Memory B cell (primary cell): ENCODE measurements around the gene CREB5.

ENCODE experiments used
- ATAC-seq: fragments of 150-1000 bp; cut with Tn5 transposase; 2 replicates; pipeline ENCODE4 v1.10.0; 2021; ENCODE audit warnings: low read depth, mild to moderate bottlenecking, moderate library complexity
- DNase-seq, 2 donors: peaks; one replicate each; pipeline ENCODE4 v3.0.0; 2022; ENCODE audit warnings: low spot score in 2 of 2
- H3K27ac Mint-ChIP-seq: one replicate; pipeline ENCODE4 v1.8.0; 2022; ENCODE audit warnings: mild to moderate bottlenecking, moderate library complexity, mixed read lengths
- H3K27me3 Mint-ChIP-seq: one replicate; pipeline ENCODE4 v1.8.0; 2022; ENCODE audit warnings: mixed read lengths
- H3K36me3 Mint-ChIP-seq: one replicate; pipeline ENCODE4 v1.8.0; 2022; ENCODE audit warnings: mild to moderate bottlenecking, mixed read lengths
- H3K4me1 Mint-ChIP-seq: one replicate; pipeline ENCODE4 v1.8.0; 2022; ENCODE audit warnings: mixed read lengths
- H3K4me3 Mint-ChIP-seq: one replicate; pipeline ENCODE4 v1.8.0; 2022; ENCODE audit warnings: mild to moderate bottlenecking, moderate library complexity, mixed read lengths
- H3K9me3 Mint-ChIP-seq: one replicate; pipeline ENCODE4 v1.8.0; 2022; ENCODE audit warnings: mixed read lengths

CREB5 gene, protein sequence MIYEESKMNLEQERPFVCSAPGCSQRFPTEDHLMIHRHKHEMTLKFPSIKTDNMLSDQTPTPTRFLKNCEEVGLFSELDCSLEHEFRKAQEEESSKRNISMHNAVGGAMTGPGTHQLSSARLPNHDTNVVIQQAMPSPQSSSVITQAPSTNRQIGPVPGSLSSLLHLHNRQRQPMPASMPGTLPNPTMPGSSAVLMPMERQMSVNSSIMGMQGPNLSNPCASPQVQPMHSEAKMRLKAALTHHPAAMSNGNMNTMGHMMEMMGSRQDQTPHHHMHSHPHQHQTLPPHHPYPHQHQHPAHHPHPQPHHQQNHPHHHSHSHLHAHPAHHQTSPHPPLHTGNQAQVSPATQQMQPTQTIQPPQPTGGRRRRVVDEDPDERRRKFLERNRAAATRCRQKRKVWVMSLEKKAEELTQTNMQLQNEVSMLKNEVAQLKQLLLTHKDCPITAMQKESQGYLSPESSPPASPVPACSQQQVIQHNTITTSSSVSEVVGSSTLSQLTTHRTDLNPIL

DNA sequence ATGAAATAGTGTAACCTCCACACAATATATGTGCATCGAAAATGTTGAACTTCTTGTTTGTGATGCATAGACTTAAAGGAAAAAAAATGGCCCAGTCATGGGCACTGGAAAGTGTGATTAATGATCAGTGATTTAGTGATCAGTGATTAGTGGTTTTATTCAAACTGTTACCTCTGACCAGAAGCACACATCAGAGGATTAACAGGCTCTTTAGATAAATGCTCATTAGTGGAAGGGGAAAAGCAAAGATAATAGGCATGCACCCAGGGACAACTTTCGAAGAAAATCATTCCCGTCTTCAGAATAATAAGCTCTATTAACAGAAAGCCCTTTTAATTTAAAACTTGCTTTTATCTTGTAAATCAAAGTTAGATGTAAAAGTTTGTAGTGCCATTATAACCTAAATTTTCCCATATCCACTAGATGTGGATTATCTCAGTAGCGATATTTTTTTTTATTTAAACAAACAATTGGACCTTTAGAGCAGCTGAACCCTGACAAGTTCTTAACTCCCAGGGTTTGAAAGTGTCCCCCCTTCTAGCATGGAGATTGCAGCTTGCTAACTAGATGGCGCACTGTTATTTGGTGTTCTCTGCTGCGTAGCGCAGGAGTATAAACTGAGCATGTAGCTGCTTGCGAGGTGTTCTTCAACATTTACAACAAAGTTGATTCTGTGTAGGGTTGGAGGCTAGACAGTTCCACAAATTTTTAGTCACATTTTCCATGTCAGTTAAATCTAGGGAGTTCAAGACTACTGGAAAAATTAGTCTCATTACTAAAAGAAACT, at the start of gene CREB5:
TSS of gene CREB5 (plus strand) at position 643 of the 787 bp plus-strand sequence. CDS start 397 bp downstream, outside the sequence.
- Mint-ChIP-seq H3K27ac (no peak within 1 kb of the TSS), H3K4me3 (peak within 1 kb of the TSS; percentile 24)
- no peak for ATAC-seq

DNA sequence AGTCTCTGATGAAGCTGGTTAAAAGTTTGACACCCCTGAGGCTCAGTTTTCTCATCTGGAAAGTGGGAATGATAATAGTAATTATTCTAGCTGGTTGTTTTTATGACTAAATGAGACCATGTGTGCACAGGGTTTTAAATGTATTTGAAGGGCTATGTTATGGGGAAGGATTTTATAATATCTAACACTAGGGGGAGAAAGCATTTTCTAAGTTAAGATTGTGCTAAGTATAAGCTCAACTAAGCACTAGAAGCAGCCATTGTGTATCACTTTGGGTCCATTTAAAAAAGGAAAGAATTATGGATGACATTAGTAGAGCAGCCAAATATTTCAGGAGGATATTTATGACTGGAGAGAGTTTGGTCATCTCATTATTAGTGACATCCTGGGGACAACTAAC, 49.5 kb upstream of the CREB5 start:
- H3K9me3 Mint-ChIP-seq, result peaks cover 13% of the 10 kb centered on the region
- no peak for DNase-seq
- no peak overlapping the region for H3K4me3 Mint-ChIP-seq
- peak; percentile 39 for ATAC-seq
- peaks cover 5% of the 10 kb centered on the region for H3K36me3 Mint-ChIP-seq
- no peak overlapping the region for H3K27ac Mint-ChIP-seq
- peaks cover 2% of the 10 kb centered on the region for H3K4me1 Mint-ChIP-seq
- peaks cover 12% of the 10 kb centered on the region for H3K27me3 Mint-ChIP-seq

More for the DNA sequence above, at the start of gene CREB5:
- DNase-seq, result no peak
- Mint-ChIP-seq H3K9me3 (no peaks in the 10 kb centered on the region), H3K36me3 (no peaks in the 10 kb centered on the region), H3K4me1 (peaks cover 25% of the 10 kb centered on the region), H3K27me3 (peaks cover 28% of the 10 kb centered on the region)

DNA sequence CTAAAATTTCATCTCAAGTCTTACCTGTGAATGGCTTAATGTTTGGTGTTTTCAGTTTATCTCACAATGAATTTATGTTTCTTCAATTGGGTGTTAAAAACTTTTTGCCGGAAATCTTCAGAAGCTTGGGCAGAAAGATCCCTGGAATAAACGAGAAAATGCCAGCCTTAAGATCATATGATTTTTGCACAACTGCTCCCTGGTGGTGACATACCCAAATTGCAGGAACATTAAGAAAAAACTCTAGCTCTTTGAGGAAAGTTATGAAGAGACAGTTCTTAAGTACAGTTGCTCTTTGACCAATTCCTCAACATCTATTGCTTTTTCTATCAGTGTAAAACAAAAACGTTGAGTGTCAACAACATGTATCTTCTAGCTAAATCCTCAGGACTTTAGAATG, 48.2 kb upstream of the CREB5 start:
- Mint-ChIP-seq H3K36me3 (peaks cover 6% of the 10 kb centered on the region), H3K4me1 (peaks cover 2% of the 10 kb centered on the region), H3K27me3 (peaks cover 15% of the 10 kb centered on the region), H3K9me3 (peaks cover 13% of the 10 kb centered on the region), H3K4me3 (no peak overlapping the region), H3K27ac (no peak overlapping the region)
- DNase-seq (no peak), ATAC-seq (no peak)

DNA sequence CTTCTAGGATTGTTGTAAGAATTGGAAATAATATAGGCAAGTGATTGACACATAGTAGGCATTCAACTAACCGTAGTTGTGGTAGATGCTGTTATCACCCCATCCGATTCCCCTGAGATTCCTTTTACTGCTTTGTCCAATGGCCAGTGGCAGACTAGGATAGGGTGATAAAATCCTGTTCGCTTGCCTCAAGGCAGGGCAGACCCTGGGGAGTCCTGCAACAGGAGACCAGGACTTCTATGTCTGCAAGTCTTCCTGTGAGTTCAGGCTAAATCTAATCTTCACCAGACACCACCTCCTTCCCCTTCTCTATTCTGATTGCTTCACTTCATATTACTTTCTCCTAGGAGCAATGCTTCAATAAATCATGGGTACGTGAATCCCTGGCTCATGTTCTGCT, 42.8 kb upstream of the CREB5 start:
- no peaks in the 10 kb centered on the region for H3K4me1 Mint-ChIP-seq
- H3K27ac Mint-ChIP-seq, result no peak overlapping the region
- peaks cover 18% of the 10 kb centered on the region for H3K27me3 Mint-ChIP-seq
- H3K4me3 Mint-ChIP-seq, result no peak overlapping the region
- H3K9me3 Mint-ChIP-seq, result peaks cover 10% of the 10 kb centered on the region
- H3K36me3 Mint-ChIP-seq, result peaks cover 8% of the 10 kb centered on the region
- DNase-seq (no peak), ATAC-seq (no peak)

DNA sequence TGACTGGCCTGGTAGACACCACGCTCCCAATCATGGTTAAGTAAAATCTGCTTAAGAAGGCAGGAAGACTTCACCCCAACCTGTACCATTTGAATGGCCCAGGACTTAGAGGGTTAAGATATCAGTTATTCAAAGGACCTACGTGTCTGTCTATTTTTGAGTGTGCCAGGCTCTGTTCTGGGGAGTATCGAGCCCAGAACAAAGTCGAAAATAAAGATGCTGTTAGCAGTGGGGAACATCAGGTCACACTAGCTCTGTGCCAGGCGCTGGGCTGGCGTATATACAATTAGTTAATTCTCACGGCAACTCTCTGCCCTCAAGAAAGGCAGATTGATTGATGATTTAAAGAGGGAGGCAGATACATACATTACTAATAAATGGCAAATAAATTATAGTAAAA, 40.5 kb upstream of the CREB5 start:
- H3K27ac Mint-ChIP-seq, result no peak overlapping the region
- H3K27me3 Mint-ChIP-seq, result peaks cover 10% of the 10 kb centered on the region
- H3K9me3 Mint-ChIP-seq, result no peaks in the 10 kb centered on the region
- peaks cover 4% of the 10 kb centered on the region for H3K36me3 Mint-ChIP-seq
- H3K4me1 Mint-ChIP-seq, result no peaks in the 10 kb centered on the region
- ATAC-seq, result no peak
- H3K4me3 Mint-ChIP-seq, result no peak overlapping the region
- DNase-seq, result no peak

DNA sequence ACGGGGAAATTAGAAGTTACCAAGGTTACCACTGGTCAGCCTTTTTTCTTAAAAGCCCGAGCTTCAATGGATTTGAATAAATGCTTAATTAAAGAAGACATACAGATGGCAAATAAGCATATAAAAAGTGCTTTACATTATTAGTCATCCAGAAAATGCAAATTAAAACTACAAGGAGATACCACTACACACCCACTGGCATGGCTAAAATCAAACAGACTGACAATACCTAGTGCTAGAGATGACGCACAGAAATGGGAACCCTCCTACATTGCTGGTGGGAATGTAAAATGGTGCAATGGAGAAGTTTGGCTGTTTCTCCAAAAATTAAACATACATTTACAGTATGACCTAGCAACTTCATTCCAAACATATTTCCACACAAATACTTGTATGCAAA, 38.3 kb upstream of the CREB5 start:
- ATAC-seq (no peak), DNase-seq (no peak)
- H3K4me3 Mint-ChIP-seq, result no peak overlapping the region
- H3K27ac Mint-ChIP-seq, result no peak overlapping the region
- H3K27me3 Mint-ChIP-seq, result peaks cover 3% of the 10 kb centered on the region
- H3K36me3 Mint-ChIP-seq, result peaks cover 2% of the 10 kb centered on the region
- no peaks in the 10 kb centered on the region for H3K9me3 Mint-ChIP-seq
- H3K4me1 Mint-ChIP-seq, result no peaks in the 10 kb centered on the region

DNA sequence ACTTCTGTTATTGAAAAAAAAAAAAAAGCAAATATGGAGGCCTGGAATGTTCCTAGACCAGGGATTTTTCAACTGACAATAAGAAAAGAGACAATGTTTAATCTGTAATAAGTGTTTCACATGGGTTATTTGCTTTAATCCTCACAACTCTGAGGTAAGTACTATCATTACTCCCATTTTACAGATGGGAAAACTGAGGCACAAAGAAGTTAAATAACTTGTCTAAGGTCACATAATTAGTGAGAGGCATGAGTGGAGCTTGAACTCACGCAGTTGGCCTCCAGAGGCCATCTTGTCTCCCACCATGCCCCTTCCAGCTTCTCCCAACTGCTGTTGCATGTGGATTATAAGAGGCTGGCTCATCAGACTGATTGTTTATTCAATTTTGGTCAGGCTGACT, 36.6 kb upstream of the CREB5 start:
- H3K9me3 Mint-ChIP-seq, result no peaks in the 10 kb centered on the region

DNA sequence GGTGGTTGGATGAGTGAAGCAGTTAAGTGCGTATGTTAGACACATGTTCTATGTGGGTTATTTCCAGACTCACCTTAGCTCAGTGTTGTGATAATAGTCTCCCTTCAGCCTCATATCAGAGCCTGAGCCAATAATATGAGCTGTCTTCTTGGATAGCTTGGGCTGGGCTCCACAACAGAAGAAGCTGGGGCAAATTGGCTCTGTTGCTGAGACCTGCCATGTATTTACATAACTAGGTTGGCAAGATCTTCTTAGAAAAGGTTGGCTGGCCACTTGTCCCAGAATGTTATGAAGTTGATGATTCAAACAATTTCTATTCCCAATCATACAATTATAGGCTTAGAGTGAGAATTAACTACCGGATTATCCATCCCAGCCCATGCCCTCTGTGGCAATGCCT, 35.7 kb upstream of the CREB5 start:
- no peaks in the 10 kb centered on the region for H3K4me1 Mint-ChIP-seq
- ATAC-seq, result no peak
- no peak overlapping the region for H3K4me3 Mint-ChIP-seq

More for the DNA sequence above, 36.6 kb upstream of the CREB5 start:
- ATAC-seq, result no peak
- DNase-seq, result no peak
- Mint-ChIP-seq H3K27ac (no peak overlapping the region), H3K4me1 (no peaks in the 10 kb centered on the region), H3K4me3 (no peak overlapping the region), H3K36me3 (peaks cover 2% of the 10 kb centered on the region), H3K27me3 (peaks cover 6% of the 10 kb centered on the region)

DNA sequence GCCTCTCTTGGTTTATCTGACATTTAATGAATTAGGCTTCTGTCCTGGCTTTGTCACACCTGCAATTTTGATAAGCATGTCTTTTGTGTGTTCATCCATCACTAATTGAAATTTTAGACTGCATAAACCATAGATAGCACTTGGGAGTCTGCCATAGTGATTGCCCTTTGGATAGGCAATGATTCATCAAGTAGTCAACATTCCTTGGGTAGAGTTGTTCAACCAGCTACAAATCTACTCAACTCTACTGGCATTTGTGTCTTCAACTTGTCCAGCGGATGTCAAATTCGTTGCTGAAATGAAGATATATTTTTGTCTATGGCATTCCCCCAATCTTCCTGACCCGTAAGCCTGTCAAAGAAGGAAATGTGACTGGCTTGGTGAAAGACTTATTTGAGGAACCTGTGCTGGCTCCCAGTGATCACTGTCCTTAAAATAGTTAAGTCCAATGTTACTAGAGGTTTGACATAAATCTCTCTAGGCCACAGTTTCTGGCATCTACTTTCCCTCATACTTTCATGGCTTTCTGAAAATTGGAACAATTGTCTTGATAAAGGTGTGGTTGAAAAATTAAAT, 33.7 kb upstream of the CREB5 start:
- H3K4me3 Mint-ChIP-seq, result no peak overlapping the region
- no peak overlapping the region for H3K27ac Mint-ChIP-seq
- H3K9me3 Mint-ChIP-seq, result no peaks in the 10 kb centered on the region
- H3K4me1 Mint-ChIP-seq, result no peaks in the 10 kb centered on the region
- no peaks in the 10 kb centered on the region for H3K36me3 Mint-ChIP-seq
- peaks cover 5% of the 10 kb centered on the region for H3K27me3 Mint-ChIP-seq
- DNase-seq (no peak), ATAC-seq (no peak)

More for the DNA sequence above, 35.7 kb upstream of the CREB5 start:
- Mint-ChIP-seq H3K36me3 (no peaks in the 10 kb centered on the region), H3K27ac (no peak overlapping the region), H3K27me3 (peaks cover 5% of the 10 kb centered on the region), H3K9me3 (no peaks in the 10 kb centered on the region)
- no peak for DNase-seq

DNA sequence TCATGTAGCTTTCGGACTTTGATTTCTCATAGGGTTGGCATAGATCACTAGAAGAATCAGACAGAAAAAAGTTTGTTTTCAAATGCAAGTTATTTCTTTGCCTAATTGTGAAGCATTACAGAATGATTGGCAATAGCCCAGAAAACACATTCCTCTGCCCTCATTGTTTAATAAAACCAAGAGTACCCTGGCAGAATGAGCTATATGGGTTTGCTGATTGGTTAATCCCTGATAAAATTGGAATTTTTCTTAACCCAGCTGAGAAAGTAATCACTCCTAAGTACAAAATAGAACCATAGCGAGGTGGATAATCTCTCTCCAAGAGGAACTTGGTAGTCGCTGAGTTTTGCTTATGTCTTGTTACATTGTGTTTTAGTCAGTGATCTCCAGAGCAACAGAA, 30.9 kb upstream of the CREB5 start:
- Mint-ChIP-seq H3K36me3 (no peaks in the 10 kb centered on the region), H3K4me3 (no peak overlapping the region), H3K27me3 (peaks cover 5% of the 10 kb centered on the region), H3K4me1 (no peaks in the 10 kb centered on the region), H3K27ac (no peak overlapping the region), H3K9me3 (no peaks in the 10 kb centered on the region)
- ATAC-seq, result no peak
- no peak for DNase-seq

DNA sequence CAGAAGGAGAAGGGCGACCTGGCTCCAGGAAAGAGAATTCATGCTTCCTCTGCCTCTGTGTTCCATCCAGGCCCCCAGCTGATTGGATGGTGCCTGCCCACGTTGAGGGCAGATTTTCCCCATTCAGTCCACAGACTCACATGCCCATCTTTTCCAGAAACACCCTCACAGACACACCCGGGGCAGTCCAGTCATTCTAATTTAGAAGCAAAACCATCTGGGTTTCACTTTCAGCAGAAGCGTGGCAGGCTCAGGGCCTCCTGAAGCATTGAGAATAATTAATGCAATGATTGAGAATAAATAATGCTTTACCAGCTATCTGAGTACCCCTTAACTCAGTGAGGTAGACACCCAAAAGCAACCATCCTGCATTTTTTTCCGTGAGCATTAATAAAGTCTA, 30.2 kb upstream of the CREB5 start:
- Mint-ChIP-seq H3K27ac (no peak overlapping the region), H3K4me3 (no peak overlapping the region), H3K27me3 (peaks cover 5% of the 10 kb centered on the region), H3K9me3 (no peaks in the 10 kb centered on the region), H3K36me3 (no peaks in the 10 kb centered on the region), H3K4me1 (no peaks in the 10 kb centered on the region)
- no peak for DNase-seq
- no peak for ATAC-seq

DNA sequence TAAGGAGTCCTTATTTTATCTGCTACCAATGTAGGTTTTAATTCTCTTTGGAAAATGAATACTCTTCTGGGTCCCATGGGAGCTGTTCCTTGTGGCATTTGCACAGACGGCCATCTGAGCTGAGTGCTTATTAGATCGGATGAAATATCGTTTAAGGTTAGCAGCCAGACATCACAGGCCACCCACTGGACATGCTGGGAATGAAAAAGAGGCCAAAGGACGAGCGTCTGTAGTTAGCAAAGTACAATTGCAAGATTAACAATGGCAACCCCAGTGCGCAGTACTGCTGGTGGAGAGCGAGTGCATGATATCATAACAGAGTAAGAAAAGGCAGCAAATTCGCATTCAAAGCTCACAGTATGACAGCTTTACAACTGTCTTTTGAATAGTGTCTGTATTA, 28.3 kb upstream of the CREB5 start:
- peaks cover 5% of the 10 kb centered on the region for H3K27me3 Mint-ChIP-seq
- H3K27ac Mint-ChIP-seq, result no peak overlapping the region
- no peaks in the 10 kb centered on the region for H3K9me3 Mint-ChIP-seq
- H3K4me3 Mint-ChIP-seq, result no peak overlapping the region
- H3K36me3 Mint-ChIP-seq, result no peaks in the 10 kb centered on the region
- no peak for DNase-seq
- ATAC-seq, result no peak
- H3K4me1 Mint-ChIP-seq, result no peaks in the 10 kb centered on the region

DNA sequence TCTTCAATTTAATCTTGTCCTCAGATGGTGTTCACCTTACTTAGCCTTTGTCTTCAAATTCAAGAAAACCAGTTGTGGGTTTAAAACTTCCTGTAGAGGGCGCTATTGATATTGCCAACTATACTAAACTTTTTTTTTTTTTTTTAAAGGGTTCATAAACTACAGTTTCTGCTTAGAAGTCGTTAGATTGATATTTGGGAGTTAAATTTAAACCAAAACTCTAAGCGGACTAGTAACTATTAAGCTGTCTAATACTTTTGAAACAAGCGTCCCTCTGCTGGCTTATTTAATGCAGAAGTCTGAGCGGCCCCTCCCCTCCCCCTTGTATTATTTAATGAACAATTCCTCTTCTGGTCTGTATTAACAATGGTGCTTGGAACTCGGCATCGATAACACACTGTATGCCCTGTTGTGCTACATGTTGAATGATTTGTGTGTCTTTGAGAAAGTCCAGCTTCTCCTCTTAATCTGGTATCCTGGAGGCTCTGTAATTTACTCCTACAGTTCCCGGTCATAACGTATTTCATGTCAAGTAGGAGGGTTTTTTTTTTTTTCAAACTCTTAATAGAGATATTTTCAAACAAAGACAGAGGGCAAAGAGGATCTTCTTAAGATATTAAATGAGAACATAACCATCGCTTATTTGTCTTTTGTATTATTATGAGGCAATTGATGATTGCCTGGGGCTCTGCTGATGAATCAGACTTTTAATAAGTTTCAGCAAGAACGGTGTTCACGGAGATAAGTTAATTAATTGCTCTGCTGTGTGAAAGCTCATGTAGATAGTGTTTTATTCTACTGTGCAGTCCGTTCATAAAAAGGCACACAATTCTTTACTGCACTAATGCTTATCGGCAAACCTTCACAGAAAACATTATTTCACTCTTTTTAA, 22.6 kb upstream of the CREB5 start:
- DNase-seq (peak in 1 of 2 donors; percentile 47), ATAC-seq (no peak)
- Mint-ChIP-seq H3K27me3 (peaks cover 15% of the 10 kb centered on the region), H3K4me3 (no peak overlapping the region), H3K27ac (no peak overlapping the region), H3K9me3 (no peaks in the 10 kb centered on the region), H3K4me1 (peaks cover 2% of the 10 kb centered on the region), H3K36me3 (no peaks in the 10 kb centered on the region)
